Epithelial cell of esophagus (primary cell): ENCODE measurements around the gene GPX2.
A peak's percentile ranks its signal among the peaks of the same experiment; 100 is the strongest.

ENCODE experiments used
- DNase-seq: peaks from one replicate; pipeline ENCODE4 v3.0.0; 2010; ENCODE audit warnings: low read depth
- H3K4me3 ChIP-seq: 2 replicates; pipeline ENCODE4 v1.5.1; 2011; ENCODE audit warnings: mild to moderate bottlenecking, low read length, control low read depth
- CTCF ChIP-seq: IDR thresholded peaks from 2 replicates; pipeline ENCODE4 v1.5.1; 2011; ENCODE audit warnings: low read depth, mild to moderate bottlenecking, low read length, control low read depth, inconsistent platforms; ENCODE audit not compliant: insufficient read depth; ENCODE audit errors: missing control alignments

Gene GPX2

GRCh38 chr14:64942531-64943111 lies at the start of gene GPX2:
TSS of gene GPX2 (minus strand) at chr14:64942745. CDS start at chr14:64942726, 19 bp downstream.
- no peak for TF ChIP-seq CTCF
- peak; percentile 89 for DNase-seq
- H3K4me3 ChIP-seq: no peak within 1 kb of the TSS

DNA sequence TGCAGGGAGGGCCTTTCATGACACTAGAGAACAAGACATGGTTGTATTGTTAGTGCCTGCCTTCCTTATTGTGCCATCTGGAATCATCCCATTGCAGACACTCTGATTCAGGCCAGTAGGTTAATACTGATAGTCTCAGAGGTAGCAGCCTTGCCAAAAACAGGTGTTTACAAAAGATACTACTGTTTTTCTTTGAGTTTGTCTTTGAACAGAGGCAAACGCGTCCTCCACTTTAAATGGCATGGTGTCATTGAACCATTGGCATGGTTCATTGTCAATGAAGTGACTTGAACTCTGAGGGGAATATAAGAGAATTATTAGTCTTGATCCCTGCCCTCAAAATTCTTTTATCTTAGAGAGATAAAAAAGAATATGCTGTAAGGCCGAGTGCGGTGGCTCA lies 48.4 kb upstream of the GPX2 start:
- DNase-seq: no peak
- TF ChIP-seq CTCF: no peak
- H3K4me3 ChIP-seq: no peak overlapping the region

DNA sequence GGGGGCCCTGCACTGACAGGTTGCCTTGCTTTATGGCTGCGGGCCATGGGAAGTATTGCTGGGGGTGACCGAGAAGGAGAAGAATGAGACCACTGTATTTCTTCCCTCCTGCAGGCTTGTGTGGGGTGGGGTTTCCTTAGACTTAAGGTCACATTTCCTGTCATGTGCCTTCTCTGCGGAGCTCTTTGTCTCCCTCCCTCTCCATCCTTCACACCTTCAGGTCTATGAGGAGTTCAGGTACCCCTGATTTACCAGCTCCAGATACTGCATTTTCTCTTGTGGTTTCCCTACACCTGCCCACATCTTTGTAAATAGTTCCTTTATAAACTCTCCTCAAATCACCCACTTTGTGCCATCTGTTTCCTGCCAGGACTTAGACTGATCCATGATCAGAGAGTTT lies 47.8 kb upstream of the GPX2 start:
- DNase-seq: no peak
- TF ChIP-seq CTCF: no peak
- H3K4me3 ChIP-seq: no peak overlapping the region

- TF ChIP-seq CTCF: no peak
- no peak for DNase-seq
- H3K4me3 ChIP-seq: peak overlapping the region; percentile 96
Observed at GRCh38 chr14:64987438-64987767, 44.9 kb upstream of the GPX2 start.

GRCh38 chr14:64986648-64987437 lies 44.3 kb upstream of the GPX2 start, which contains the start of gene FNTB:
TSS of gene FNTB (plus strand) at chr14:64986895. CDS start at chr14:64986954, 59 bp downstream.
- peak; percentile 97 for DNase-seq
- H3K4me3 ChIP-seq: peak within 1 kb of the TSS; percentile 96
- TF ChIP-seq CTCF: peak; percentile 89

DNA sequence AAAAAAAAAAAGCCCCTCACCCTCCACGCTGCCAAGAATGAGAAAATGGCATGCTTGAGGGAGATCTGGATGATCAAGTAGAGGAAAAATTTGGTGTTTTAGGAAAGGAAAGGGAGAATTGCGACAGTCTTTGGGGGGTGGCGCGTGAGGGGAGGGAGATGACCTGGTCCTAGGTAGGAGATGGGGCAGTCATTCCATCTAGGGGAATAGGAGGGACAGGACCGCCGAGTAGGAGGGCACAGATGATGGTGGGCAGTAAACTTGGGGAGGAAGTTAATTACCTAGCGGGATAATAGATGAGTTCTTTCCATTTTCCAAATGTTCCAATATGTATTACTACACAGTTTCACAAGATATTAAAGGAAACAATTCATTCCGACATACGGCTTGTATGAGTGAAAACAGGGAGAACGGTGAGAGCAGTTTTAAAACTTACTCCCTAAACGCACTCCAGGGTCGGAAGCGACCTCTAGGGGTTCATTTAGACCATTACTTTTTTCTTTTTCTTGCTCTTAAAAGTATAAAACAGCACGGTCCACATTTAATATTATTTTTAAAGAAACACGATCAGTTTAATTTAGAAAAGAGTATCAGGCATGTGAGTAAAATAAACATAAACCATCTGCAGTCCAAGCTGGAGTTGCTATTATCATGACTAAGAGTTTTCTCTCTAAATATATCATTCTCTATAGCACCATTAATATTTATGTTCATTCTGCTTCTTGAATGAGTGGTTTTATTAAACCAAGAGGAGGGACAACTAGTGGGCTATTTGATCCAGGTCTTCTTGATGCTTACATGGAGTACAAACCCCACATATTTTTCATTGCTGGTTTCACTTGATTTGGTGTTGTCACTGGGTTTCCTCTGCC lies 41.1 kb upstream of the GPX2 start:
- DNase-seq: peak; percentile 65
- no peak overlapping the region for H3K4me3 ChIP-seq
- TF ChIP-seq CTCF: peak; percentile 75
